ENCODE data around the gene SHROOM3.

SHROOM3 gene

GRCh38 chr4:76756416-76756815, 321.4 kb downstream of the SHROOM3 start:
- DNase-seq, result no peak

DNA sequence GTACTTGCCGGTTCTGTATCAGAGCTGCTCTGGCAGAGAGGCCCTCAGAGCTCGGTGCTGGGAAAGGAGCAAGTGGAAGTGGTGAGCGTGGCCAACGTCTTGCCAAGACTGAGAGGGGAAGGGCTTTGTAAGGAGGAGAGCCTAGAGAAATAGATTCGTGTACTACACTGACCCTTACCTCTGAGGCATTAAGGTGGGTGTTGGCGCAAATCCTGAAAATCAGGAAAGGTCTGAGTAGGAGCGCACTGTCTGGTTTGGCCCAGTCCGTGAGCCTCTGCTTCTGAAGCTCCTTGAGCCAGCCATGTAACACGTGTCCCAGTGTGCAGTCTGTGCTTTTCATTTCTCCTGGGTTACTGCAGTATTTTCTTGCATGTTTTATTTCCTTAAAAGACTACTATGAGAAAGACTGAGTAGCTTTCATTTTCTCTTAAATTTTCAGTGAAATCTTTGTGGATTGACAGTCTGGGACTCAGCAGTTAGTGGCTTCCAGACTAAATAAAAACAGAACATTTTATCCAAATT, 322.4 kb downstream of the SHROOM3 start:
- DNase-seq, result no peak

GRCh38 chr4:76758290-76758882, 323.4 kb downstream of the SHROOM3 start:
- DNase-seq, result no peak

DNA sequence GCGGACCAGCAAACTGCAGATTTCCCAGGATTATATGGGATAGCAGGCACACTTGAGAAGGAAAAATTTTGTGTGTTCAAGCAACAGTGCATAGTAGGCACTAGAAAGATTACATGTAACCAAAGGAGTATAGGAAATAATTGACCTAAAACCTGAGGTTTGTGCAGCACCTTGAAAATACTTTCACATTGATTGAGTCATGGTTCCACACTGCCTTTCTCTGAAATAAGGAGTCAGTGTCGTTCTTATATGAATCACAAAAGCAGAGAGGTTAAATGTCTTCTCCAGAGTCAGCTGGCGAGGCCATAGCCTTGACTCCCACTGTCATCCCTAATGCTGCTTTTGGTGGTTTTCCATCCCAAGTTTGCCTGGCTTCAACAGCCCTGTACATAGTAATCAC, 324.0 kb downstream of the SHROOM3 start:
- DNase-seq, result no peak

- no peak for DNase-seq
Observed at GRCh38 chr4:76760193-76760592, 325.2 kb downstream of the SHROOM3 start.

DNA sequence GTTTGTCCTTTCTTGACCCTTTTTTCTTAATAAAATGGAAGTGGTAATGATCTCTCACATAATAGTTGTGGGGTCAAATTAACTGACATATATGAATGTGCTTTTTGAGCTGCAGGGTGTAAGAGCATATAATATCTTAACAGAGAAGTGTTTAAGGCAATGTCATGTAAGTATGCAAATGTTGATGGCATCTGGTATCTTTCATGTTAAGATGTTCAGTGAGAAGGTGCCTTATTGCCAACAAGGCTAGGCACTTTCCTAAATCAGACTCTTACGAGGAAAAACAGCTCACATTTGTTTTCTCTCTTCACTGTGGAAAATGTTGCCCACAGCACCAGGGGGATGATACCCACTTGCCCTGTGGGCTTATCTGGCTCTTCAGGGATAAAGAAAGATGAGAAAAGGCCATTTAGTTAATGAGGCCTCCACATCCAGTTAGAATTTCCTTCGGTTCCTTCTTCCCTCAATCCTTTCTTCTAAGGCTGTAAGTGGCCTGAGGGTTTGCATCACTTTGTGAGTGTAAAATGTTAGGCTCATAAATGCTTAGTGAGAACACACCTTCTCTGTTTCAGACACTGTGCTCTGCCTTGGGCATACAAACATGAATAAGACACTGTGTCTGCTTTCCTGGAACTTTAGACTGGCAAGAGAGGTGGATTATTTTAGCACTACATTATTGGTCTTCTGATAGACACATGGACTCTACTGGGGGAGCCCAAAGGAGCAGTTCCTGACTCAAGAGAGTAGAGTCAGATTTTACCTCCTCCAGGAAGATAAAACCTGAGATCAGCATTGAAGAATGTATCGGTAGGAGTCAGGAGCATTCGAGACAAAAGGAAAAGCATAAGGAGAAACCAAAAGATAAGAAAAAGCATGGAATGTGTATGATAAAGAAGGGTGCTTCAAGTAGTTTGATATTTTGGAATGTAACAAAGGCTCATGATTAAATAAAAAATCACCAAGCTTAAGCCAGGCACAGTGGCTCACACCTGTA, 327.4 kb downstream of the SHROOM3 start:
- no peak for DNase-seq

GRCh38 chr4:76764251-76764650, 329.2 kb downstream of the SHROOM3 start:
- no peak for DNase-seq

DNA sequence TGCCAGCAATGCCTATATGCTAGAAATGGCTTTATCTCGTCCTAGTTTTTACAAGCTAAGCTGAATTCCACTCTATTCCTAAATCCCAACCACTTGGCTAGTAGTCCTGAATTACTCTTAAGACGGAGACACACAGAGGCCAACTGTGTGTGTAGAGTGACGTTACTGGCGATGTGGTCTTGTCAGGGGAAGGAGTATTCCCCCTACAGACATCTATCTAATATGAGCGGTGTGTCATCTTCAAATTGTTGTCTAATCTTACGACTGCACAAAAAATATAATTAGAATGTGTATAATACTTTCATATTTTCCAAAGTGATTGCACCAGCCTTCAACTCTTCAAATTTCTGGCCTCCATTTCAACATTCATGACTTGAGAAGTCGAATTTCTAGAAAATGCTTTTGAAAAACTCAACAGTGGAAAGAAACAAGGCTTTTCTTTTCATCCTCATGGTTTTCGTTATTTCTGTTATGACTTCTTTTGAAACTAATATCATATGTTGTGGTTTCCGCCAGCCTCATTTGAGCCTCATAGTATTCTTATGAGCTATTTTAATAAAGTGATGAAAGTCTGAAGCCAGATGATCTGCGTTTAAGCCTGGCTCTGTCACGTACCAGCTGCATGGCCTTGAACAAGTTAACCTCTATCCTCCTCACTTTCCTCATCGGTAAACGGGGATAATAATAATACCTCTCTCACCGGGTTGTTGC, 330.6 kb downstream of the SHROOM3 start:
- no peak for DNase-seq

DNA sequence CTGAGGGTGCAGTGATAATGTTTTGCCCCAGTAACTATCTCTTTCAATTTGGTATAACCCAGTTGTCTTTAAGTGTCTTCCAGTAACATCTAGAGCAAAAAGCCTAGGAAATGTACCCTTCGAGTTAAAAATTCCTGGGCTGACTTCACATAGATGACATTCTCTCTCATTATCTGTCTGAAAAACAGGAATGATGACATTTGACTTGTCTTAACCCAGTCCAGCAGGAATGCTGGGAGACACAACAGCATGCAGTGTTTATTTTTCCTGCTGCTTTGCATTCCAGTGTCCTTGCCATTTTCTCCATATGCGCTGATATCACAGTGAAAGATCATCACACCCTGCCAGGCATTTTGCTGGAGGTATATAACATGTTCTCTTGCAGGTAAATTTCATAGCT, 333.0 kb downstream of the SHROOM3 start:
- no peak for DNase-seq

- DNase-seq, result no peak
Observed at GRCh38 chr4:76772498-76773106, 337.6 kb downstream of the SHROOM3 start.

DNA sequence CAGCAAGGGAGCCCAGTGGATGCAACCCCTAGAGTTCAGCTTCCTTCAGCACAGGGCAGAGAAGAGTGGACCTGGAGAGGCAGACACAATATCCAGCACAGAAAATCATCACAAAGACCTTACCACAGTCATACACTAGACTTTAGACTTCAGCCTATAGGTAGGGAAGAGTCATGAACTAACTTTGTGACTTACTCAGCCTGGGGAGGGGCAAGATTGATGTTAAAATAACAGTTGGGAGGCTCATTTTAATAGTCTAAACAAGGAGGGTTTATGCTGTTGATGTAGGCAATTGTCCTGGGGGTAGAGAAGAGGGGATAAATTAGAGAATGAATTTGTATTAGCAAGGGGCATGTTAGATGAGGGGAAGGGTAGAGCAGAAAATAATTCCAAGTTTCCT, 338.7 kb downstream of the SHROOM3 start:
- DNase-seq, result no peak

GRCh38 chr4:76779740-76780459, 344.9 kb downstream of the SHROOM3 start:
- no peak for DNase-seq

GRCh38 chr4:76780781-76781697, 346.0 kb downstream of the SHROOM3 start:
- DNase-seq, result no peak

DNA sequence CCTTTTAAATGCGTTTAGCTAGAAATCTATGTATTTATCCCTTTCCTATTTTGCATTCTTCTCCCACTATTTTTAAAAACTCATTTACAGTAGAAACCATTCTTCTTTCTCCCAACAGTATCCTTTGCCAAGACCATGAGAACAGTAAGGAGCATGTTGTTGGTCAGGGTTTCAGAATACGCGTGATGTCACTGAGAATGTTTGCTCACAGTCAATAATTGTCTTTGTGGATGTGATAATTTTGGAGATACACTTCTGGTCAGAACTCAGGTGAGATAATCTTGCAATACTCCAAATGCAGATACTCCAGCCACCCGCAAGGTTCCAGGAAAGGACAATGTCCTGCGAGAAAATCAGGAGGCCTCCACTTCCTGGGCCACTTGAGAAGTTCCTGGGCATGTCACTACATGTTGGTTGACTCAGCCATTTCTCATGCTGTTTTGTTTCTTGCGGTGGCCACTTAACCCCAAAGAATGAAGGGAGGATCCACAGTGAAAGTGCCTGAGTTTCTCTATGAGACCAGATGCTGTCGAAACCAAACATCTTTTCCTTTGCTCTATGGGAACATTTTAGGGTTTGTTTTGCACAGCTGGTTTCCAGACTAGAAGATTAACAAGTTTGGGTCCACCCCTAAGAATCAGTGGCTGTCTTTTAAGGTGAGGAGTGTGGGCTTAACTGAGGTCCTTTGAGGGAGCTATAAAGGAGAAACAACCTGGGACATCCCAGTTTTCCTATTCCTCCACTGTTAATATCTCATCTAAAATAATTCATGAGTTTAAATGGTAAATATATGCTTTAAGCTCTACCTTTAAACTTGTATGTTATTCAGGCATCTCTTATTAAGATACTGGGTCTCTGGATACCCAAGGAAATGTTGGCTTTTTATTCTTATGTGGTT, 346.9 kb downstream of the SHROOM3 start:
- no peak for DNase-seq

DNA sequence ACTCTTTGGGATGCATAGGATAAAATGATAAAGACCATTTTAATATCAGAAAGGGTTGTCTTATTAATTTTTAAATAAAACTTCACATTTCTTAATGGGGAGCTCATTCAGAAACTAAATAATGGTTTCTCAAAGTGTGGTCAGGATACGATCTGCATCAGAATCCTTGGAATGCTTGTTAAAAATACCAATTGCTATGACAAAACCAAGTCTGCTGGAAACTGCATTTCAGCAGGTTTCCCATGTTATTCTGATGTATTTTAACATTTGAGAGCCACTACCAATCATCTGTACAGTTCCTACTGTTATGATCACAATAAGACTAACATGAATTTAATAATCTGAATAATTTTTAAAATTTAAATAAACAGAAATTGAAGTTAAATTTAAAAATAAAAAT, 347.8 kb downstream of the SHROOM3 start:
- DNase-seq, result no peak

GRCh38 chr4:76783836-76784235, 348.8 kb downstream of the SHROOM3 start:
- DNase-seq, result no peak

DNA sequence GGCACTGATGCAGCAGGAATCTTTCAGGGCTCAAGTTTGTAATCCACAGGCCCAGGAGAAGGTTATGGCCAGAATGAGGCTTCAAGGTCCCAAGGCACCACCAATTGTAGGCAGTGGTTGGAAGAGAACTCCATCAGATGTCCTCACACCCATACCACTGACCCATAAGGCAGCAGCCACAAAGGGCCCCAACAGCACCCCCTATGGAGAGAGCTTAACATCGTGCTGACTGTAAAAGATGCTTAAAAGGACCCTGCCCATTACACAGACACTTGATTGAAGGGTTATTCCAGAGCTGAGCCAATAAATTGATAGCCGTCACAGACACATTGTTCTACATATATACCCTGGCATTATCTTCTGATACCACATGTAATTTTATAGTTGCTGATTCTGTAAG, 349.2 kb downstream of the SHROOM3 start:
- no peak for DNase-seq

GRCh38 chr4:76787898-76788297, 352.9 kb downstream of the SHROOM3 start:
- DNase-seq, result no peak

DNA sequence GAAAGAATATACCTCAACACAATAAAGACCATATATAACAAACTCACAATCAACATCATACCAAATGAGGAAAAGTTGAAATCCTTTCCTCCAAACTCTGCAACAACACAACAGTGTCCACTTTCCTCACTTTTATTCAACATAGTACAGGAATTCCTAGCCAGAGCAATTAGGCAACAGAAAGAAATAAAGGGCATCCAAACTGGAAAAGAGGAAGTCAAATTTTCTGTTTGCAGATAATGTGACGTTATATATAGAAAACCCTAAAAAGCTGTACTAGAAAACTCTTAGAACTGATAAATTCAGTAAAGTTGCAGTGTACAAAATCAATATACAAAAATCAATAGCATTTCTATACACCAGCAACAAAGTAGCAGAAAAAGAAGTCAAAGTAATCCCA, 355.3 kb downstream of the SHROOM3 start:
- no peak for DNase-seq

DNA sequence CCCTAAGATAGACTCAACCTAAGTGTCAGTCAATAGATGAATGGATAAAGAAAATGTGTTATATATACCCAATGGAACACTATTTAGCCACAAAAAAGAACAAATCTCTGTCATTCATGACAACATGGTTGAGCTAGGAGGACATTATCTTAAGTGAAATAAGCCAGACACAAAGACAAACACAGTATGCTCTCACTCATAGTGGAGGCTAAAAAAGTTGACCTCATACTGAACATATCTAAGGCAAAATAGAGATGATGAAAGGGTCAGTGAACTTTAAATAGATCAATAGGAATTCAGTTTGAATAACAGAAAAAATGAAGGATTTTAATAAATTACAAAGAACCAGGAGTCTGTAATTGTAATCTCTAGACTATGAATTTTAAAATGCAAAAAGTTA, 356.4 kb downstream of the SHROOM3 start:
- DNase-seq, result no peak
